GM21390 (cell line): ENCODE data around the gene DRAXIN.
A peak's percentile ranks its signal among the peaks of the same experiment; 100 is the strongest.

Experiments
- ATAC-seq: cut with Tn5 transposase; IDR thresholded peaks from one replicate; pipeline ENCODE4 v1.9.1; 2021; ENCODE audit not compliant: unreplicated experiment

Gene DRAXIN

DNA sequence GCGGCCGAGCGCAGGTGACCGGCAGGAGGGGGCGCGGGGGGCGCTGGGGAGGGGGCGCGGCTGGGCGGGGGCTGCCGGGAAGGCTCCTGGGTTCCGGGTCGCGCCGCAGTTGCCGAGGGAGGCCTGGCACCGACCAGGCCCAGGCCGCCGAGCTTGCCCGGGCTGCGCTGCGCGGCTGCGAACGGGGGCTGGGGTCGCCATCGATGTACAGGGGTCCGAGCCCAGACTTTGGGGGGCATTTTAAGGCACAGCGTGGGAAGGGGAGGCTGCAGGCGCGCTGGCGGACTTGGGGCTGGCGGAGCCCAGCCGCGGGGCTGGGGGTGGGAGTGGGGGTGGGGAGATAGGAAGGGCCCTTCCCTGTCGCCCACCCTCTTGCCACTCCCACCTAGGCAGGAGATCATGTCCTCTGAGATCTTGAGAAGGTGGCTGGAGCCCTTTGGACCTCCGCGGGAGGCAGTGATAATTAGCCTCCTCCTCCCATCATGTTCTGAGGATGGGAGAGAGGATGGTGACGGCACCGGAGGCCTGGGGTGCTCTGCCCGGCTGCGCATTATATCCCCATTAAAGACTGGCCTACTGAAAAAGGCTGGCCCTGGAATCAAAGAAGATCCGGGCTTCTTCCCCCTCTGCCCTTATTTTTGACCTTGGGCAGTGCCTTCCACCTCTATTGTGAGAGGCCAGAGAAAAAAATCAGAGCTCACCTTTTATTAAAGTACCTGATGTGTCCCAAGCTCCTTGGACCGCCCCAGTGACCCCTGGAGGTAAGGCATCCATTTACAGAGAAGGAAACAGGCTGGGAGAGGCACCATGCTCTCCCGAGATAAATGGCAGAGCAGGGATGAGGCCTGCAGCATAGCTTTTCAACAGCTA is 36.3 kb upstream of the DRAXIN start:
- peak; percentile 37 for ATAC-seq

DNA sequence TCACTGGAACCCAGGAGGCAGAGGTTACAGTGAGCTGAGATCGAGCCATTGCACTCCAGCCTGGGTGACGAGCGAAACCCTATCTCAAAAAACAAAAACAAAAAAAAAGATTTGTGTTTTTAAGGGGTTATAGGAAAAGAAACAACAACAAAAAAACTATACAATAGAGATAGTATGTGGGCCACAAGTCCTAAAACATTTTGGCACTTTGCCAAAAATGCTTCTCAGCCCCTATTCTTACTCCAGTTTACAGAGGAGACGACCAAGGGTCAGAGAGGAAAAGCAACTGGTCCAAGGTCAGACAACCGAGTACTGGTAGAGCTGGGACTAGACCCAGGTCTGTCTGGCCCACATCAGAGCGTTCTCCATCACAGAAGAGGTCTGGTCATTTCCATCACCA is 33.9 kb upstream of the DRAXIN start:
- ATAC-seq = no peak

DNA sequence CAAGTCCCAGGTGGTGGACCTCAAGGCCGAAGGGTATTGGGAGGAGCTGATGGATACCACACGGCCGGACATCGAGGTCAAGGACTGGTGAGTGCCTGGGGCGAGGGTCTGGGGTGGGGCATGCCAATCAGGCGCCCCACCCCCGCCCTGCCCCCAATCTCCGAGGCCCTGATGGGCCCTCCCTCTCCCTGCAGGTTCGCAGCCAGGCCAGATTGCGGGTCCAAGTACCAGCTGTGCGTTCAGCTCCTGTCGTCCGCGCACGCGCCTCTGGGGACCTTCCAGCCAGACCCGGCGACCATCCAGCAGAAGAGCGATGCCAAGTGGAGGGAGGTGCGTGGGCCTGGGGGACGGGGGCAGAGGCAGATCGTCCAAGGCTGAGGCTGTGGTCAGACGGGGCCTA is 33.0 kb upstream of the DRAXIN start:
- ATAC-seq = no peak

DNA sequence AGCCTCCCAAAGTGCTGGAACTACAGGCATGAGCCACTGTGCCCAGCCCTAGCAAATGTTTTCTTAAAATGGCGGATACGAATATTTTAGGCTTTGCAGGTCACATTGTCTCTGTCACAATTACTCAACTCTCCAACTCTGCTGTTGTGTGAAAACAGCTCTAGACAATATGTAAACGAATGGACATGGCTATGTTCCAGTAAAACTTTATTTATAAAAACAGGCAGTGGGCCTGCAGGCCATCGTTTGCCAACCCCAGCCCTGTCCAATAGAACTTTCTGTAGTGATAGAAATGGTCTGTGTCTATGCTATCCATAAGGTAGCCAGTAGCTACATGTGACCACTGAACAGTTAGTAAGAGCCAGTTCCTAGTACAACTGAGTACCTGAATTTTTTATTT is 31.8 kb upstream of the DRAXIN start:
- ATAC-seq = no peak

DNA sequence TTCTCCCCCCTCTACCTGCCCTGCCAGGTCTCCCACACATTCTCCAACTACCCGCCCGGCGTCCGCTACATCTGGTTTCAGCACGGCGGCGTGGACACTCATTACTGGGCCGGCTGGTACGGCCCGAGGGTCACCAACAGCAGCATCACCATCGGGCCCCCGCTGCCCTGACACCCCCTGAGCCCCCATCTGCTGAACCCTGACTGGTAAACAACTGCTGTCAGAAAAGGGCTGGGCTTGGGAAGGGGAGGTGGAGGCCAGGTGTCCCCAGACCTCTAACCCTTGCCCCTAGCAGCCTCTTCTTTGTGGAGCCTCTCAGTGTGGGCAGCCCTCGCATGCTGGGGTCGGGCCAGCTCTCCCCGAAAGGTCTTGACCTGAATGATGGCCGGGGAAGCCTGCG is 30.4 kb upstream of the DRAXIN start:
- ATAC-seq = no peak

DNA sequence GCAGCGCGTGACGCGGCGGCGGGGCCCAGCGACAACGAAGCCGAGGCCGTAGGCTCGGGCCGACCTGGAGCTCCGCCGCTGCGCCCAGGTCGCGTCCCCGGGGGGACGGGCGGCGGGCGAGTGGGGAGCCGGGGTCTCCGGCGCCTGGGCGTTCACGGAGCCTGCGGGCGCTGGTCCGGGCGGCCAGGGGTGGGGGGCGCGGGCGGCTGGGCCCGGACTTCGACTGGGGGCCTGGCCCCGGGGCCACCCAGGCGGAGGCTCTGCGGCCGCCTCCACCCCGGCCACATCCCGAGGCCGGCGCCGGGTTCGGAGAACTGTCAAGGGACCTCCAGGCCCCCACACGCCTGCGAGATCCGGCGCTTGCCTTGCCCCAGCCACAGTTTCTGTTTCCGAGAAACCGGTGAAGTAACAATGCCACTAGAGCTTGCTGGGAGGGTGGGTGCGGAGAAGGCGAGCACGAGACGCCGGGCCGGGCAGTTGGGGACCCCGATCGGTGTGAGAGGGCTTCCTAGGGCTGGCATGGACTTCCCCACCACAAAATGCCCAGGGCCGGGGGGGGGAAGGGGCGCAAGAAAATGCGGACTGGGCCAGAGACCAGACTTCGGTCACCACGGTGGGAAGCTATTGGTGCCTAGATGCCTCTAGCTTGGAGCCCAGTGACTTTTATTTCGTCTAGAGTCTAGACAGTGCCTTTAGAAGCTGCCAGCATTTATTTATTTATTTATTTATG is 27.0 kb upstream of the DRAXIN start:
- peak; percentile 38 for ATAC-seq

DNA sequence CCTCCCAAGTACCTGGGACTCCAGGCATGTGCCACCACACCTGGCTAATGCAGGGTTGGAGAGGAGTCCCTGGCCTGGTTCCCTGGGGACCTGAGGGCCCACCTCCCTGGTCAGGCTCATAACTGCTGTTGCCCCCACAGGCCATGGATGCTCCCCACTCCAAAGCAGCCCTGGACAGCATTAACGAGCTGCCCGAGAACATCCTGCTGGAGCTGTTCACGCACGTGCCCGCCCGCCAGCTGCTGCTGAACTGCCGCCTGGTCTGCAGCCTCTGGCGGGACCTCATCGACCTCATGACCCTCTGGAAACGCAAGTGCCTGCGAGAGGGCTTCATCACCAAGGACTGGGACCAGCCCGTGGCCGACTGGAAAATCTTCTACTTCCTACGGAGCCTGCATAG is 23.0 kb upstream of the DRAXIN start:
- no peak for ATAC-seq

DNA sequence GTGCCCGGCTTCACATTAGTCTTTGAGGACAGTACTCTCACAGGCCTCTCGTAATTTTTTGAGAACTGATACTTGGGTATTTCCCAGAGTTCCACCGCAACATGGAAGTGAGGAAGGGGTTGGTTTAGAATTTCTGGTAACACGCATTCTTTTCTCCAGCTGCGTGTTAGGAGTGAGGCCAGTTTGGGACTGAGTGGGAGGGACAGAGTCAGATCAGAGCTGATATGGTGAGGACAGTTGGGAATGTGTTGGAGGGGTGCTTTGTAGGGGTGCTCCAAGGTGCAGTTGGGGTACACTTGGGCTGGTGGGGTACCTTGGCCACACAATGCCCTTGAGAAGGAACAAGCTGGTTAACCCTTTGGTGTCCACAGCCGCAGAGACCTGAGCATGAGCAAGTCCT is 20.8 kb upstream of the DRAXIN start:
- ATAC-seq = no peak

DNA sequence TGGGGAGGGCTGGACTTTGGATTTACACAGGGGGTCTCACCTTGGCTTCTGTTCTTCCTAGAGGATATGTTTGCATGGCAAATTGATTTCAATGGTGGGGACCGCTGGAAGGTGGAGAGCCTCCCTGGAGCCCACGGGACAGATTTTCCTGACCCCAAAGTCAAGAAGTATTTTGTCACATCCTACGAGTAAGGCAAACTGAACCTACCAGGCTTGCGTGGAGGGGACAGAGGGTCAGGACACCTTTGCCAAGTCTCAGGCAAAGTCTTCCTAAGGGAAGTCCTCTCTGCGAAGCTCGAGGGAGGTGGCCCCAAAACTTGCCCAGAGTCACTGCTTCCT is 20.3 kb upstream of the DRAXIN start:
- no peak for ATAC-seq

DNA sequence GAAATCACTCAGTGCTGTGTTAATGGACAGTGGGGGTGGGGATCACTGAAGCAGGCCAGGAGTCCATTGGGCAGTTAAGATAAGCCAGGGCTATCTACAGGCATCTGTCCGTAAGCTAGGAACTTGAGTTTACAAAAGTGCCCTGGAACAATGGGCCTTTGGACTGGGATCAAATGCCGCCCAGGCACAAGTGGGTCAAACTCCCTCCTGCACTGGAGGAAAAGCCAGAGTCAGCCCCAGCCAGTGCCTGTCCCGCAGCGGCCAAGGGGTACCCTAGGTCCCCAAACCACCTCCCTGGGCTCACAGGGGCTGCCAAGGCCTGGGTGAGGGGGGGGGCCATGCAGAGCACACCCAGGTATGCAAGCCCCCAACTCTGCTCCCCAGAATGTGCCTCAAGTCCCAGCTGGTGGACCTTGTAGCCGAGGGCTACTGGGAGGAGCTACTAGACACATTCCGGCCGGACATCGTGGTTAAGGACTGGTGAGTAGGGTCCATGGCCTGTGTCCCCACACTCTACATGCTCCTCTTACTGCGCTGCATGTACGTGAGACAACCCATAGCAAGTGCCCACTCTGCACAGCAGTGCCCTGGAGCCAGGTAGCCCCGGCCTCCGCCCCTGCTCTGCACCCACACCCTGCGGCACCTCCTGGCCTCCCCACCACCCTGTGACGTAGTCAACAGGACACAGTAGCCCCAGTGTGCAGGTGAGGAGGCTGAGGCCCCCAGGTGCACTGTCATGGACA is 19.8 kb upstream of the DRAXIN start:
- ATAC-seq = no peak

DNA sequence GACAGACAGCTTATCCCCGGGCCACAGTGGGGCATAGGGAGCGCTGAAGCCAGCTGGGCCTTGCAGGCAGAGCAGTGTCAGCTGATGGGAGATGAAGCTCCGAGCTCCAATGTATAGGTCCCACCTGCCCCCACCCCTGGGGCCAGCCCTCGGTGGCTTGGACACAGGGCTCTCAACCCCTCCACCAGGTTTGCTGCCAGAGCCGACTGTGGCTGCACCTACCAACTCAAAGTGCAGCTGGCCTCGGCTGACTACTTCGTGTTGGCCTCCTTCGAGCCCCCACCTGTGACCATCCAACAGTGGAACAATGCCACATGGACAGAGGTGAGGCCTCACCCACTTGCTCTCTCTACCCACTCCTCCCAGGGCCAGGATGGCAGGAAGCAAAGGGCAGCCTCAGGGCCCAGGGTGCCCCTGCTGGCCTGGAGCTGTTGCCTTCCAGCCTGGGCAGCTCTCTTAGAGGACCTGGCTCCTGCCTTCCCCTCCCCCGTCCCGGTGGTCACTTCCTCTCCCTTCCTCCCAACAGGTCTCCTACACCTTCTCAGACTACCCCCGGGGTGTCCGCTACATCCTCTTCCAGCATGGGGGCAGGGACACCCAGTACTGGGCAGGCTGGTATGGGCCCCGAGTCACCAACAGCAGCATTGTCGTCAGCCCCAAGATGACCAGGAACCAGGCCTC is 18.3 kb upstream of the DRAXIN start:
- ATAC-seq = no peak

DNA sequence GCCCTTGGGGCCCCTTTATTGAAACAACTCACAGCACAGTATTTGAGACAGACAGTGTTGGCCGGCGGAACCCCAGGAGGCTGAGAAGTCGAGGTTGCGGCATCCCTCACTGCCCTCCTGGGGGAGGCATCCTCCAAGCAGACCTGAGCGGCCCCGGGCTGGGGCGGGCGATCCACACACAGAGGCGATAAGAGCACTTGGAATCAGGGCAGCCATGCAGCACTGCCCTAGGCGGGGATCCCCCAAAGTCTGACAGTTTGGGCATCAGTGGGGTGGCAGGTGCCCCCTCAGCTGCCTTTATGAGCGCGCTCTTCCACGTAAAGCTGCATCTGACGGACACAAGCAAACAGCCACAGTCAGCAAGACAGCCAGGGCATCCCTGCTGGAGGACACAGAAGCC is 17.0 kb upstream of the DRAXIN start:
- no peak for ATAC-seq

DNA sequence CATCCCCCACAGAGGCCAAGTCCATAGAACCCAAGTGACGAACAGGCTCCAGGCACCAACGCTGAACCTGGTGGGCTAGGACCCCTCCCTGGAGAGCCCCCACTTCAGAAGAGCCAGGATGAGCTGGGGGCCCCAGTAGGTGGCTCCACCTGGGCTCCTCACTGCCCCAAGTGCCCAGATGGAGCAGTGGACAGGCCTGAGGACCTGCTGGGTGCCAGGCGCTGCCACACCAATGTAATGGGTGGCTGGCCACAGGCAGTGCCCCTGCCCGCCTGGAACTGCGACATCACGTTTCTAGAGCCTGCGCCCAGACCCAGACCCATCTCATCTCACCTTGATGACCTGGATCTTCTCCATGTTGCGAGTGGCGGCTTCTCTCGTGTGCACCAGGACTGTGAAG is 16.2 kb upstream of the DRAXIN start:
- ATAC-seq = no peak

DNA sequence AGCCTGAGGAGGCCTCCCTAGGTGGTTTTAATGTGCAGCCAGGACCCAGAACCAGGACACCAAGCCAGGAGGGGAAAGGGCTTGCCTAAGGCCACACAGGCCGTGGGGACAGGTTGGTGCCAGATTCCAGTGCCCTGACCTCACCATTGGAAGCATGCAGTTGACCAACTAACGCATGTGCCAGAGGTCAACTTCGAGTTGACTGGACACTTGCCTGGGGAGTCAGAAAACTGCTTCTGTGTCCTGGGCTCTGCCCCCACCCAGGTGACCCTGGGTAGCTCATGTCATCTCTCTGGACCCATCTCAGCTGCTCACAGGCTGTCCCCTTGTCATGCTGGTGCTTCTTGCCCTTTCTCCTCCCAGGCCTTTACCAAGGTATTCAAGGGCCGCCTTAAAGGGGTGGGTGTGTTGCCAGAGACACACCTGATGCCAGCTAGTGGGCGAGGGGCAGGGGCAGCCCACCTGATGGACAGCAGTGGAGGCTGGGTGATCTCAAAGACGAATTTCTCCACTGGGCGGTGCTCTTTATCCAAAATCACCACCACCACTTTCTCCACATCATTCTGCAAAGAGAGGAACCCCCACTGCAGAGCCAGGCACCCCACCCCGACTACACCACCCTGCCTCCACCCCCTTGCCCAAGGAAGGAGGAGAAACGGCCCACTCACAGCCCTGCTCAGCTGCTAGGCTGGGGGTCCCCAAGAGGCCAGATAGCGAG is 15.0 kb upstream of the DRAXIN start:
- no peak for ATAC-seq

DNA sequence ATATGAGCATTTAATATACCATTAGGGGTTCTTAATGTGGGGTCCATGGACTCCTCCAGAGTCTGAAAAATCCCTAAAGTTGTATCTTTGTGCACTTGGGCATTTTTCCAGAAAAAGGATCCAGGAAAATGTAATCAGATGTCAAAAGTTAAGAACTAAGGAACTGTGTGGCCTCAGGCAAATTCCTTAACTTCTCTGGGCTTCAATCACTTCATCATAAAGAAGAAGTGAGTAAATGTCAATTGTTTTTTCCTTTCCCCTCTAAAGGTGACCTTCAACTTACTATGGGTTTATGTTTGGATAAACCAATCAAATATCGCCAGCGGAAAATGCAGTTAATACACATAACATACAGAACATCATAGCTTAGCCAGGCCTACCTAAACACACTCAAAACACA is 13.1 kb upstream of the DRAXIN start:
- no peak for ATAC-seq

DNA sequence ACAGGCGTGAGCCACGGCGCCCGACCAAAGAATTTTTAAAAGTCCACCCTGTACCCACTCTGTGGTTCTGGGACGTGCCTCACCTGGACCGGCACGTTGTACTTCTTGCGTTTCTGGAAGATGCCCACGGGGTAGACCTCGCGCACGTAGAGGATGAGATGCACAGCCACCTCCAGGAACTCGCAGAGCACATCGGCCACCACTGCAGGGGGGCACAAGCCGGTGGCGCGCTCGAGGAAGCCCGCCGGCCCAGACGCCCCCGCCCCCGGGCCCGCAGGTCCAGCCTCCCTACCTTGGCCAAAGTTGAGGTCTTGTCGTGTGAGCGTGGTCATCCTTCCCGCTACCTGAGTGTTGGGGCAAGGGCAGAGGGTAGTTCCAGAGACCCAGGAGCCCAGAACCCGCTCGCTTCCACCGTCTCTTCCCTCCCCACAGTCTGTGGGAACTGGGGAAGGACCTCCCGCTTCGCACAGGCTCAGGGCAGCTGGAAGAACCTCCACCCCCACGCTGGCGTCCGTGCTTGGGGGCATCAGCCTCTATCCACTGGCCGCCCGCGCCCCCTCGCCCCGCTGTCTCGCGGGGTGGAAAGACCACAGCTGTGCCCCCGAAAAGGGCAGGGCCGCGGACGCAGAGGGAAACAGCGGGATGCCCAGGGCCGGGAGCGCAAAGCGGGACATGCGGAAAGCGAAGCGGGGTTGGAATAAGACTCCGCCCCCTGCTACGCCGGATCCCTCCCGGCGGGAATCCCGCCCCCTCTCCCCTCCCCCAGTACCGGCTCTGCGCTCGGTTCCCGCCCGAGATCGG is 11.0 kb upstream of the DRAXIN start:
- ATAC-seq = peak; percentile 21

DNA sequence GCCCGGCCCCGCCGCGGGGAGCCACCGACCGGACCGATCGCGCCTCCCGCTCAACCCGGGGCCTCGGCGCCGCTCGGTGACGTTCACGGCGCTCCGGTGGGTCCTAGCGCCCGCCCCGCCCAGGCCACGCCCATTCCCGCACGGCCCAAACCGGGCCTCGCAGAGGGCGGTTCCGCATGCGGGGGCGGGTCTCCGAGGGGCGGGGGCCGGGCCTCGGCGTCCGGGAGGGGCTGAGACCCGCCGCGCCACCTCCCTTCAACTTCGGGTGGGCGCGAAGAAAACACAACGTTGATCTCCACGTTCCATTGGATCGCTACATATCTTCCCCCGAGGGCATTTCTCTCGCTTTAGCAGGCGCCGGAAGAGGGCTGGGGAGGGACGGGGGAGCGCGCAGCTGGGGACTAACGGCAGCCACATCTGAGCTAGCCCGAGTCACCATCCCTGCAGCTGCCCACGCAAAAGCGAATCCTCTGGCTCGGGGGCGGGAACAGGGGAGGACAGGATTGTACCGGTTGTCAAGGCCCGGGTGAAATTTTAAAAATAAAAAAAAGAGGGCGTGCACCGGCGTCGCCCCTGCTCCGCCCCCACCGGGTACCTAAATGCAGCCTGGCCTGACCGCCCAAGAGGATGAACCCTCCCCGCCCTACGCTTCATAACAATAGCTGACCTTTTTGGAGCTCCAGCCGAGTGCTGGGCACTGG is 10.3 kb upstream of the DRAXIN start, which contains the start of gene MAD2L2:
Gene MAD2L2, minus strand, starts transcription at position 78 of the 701 bp plus-strand sequence. CDS start 547 bp downstream, outside the sequence.
- ATAC-seq = peak; percentile 86

DNA sequence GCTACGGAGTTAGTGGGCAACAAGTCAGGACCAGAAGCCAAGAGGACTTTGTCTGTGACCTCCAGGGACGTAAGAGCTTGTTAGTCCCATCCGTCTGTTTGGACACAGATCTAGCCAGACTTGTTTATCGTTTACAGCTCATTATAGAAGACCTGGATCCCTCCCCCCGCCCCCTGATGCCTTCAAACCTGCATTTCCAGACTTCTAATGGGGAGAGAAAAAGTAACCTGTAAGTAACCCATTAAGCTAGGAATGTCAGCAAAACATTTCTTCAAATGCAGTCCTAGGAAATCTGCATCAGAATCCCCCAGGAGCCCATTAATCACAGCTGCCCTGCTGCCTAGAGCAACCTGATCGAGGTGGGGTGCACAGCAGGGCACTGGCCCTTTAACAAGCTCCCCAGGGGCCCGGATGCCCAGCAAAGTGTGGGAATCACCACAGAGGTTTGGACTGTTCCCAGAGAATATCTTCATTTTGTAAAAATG is 9.2 kb upstream of the DRAXIN start:
- no peak for ATAC-seq

DNA sequence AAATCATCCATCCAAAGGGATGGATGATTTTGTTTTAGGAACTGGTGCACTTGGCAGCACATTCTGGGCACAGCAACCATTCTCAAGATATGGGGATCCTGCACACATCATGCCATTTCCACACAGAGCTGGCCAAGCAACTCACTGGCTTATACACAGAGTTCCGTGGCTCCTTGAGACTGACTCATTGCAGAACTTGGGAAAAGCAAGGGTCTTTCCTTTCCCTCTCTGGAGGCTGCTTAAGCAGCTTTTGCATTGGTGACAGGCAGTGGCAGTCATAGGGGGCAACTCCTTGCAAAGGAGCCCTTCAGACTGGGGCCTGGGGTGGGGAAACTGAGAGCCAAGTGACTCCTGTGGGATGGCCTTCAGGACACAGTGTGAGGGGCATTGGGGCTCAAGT is 8.7 kb upstream of the DRAXIN start:
- ATAC-seq = no peak
